ENCODE data around the gene LMAN1. TPM values are rescaled to one million over a fixed set of nuclear protein-coding genes. Genes with fewer than 3 reads are reported as not detected.

LMAN1 gene
- polyA plus RNA-seq, 1 donor from 2014 or later, result 49.8 TPM

- H3K4me2 ChIP-seq (ENCODE audit: low read length), result no peak overlapping the region
- no peaks in the 10 kb centered on the region for H4K20me1 ChIP-seq (ENCODE audit: insufficient read depth)
- no peak overlapping the region for H3K27ac ChIP-seq (ENCODE audit: low read length)
- H2AFZ ChIP-seq (ENCODE audit: low read depth, low read length), result no peak overlapping the region
- H3F3A ChIP-seq (ENCODE audit: insufficient read depth, low read length, poor library complexity, severe bottlenecking), result no peaks in the 10 kb centered on the region
- no peak overlapping the region for H3K9ac ChIP-seq (ENCODE audit: low read length)
- H3K27me3 ChIP-seq (ENCODE audit: insufficient read depth, low read depth, low read length), result no peaks in the 10 kb centered on the region
- no peaks in the 10 kb centered on the region for H3K9me2 ChIP-seq (ENCODE audit: insufficient read depth, low read length)
- no peaks in the 10 kb centered on the region for H3K79me2 ChIP-seq (replicated peaks; ENCODE audit: insufficient read depth, low read length)
- peaks cover 39% of the 10 kb centered on the region for H3K36me3 ChIP-seq (ENCODE audit: insufficient read depth, low read length)
- peaks cover 4% of the 10 kb centered on the region for H3K9me3 ChIP-seq (ENCODE audit: low read length)
- TF ChIP-seq, protein P1, sequence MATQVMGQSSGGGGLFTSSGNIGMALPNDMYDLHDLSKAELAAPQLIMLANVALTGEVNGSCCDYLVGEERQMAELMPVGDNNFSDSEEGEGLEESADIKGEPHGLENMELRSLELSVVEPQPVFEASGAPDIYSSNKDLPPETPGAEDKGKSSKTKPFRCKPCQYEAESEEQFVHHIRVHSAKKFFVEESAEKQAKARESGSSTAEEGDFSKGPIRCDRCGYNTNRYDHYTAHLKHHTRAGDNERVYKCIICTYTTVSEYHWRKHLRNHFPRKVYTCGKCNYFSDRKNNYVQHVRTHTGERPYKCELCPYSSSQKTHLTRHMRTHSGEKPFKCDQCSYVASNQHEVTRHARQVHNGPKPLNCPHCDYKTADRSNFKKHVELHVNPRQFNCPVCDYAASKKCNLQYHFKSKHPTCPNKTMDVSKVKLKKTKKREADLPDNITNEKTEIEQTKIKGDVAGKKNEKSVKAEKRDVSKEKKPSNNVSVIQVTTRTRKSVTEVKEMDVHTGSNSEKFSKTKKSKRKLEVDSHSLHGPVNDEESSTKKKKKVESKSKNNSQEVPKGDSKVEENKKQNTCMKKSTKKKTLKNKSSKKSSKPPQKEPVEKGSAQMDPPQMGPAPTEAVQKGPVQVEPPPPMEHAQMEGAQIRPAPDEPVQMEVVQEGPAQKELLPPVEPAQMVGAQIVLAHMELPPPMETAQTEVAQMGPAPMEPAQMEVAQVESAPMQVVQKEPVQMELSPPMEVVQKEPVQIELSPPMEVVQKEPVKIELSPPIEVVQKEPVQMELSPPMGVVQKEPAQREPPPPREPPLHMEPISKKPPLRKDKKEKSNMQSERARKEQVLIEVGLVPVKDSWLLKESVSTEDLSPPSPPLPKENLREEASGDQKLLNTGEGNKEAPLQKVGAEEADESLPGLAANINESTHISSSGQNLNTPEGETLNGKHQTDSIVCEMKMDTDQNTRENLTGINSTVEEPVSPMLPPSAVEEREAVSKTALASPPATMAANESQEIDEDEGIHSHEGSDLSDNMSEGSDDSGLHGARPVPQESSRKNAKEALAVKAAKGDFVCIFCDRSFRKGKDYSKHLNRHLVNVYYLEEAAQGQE (IDR thresholded peaks at IDR 0.05; ENCODE audit: borderline replicate concordance), result no peak
- TF ChIP-seq SMC3 (conservative IDR thresholded peaks at IDR 0.05; ENCODE audit: poor library complexity) (no peak), EZH2 (IDR thresholded peaks at IDR 0.05; ENCODE audit: borderline replicate concordance, insufficient read depth, low read length, poor library complexity, severe bottlenecking) (no peak), TAF1 (IDR thresholded peaks at IDR 0.05; ENCODE audit: low read depth) (no peak), MXI1 (conservative IDR thresholded peaks at IDR 0.05; ENCODE audit: poor library complexity, severe bottlenecking) (no peak)
- H3K4me3 ChIP-seq (ENCODE audit: low read length), result no peak overlapping the region
Measured at GRCh38 chr18:59343926-59344325, 15.1 kb downstream of the LMAN1 start.

GRCh38 chr18:59340817-59341216, 18.2 kb downstream of the LMAN1 start:
- Histone ChIP-seq H3K36me3 (ENCODE audit: insufficient read depth, low read length) (peaks cover 42% of the 10 kb centered on the region), H3K79me2 (replicated peaks; ENCODE audit: insufficient read depth, low read length) (no peaks in the 10 kb centered on the region), H3K4me3 (ENCODE audit: low read length) (no peak overlapping the region), H3K9me2 (ENCODE audit: insufficient read depth, low read length) (no peaks in the 10 kb centered on the region), H3K4me2 (ENCODE audit: low read length) (no peak overlapping the region), H2AFZ (ENCODE audit: low read depth, low read length) (no peak overlapping the region), H3K27me3 (ENCODE audit: insufficient read depth, low read depth, low read length) (no peaks in the 10 kb centered on the region), H3K9ac (ENCODE audit: low read length) (no peak overlapping the region), H3K27ac (ENCODE audit: low read length) (no peak overlapping the region), H4K20me1 (ENCODE audit: insufficient read depth) (no peaks in the 10 kb centered on the region), H3K9me3 (ENCODE audit: low read length) (peaks cover 4% of the 10 kb centered on the region), H3F3A (ENCODE audit: insufficient read depth, low read length, poor library complexity, severe bottlenecking) (no peaks in the 10 kb centered on the region)
- TF ChIP-seq MXI1 (conservative IDR thresholded peaks at IDR 0.05; ENCODE audit: poor library complexity, severe bottlenecking), result no peak
- TF ChIP-seq SMC3 (conservative IDR thresholded peaks at IDR 0.05; ENCODE audit: poor library complexity), result no peak
- TF ChIP-seq TAF1 (IDR thresholded peaks at IDR 0.05; ENCODE audit: low read depth), result no peak
- TF ChIP-seq RAD21 (conservative IDR thresholded peaks at IDR 0.05), result no peak
- TF ChIP-seq CTCF (IDR thresholded peaks at IDR 0.05; ENCODE audit: poor library complexity, severe bottlenecking), result no peak
- TF ChIP-seq EZH2 (IDR thresholded peaks at IDR 0.05; ENCODE audit: borderline replicate concordance, insufficient read depth, low read length, poor library complexity, severe bottlenecking), result no peak
- no peak for TF ChIP-seq POLR2AphosphoS5 (IDR thresholded peaks at IDR 0.05)

GRCh38 chr18:59340312-59340711, 18.8 kb downstream of the LMAN1 start:
- Histone ChIP-seq H3K4me2 (ENCODE audit: low read length) (no peak overlapping the region), H3K9ac (ENCODE audit: low read length) (no peak overlapping the region), H3K9me3 (ENCODE audit: low read length) (peaks cover 4% of the 10 kb centered on the region), H3K9me2 (ENCODE audit: insufficient read depth, low read length) (no peaks in the 10 kb centered on the region), H4K20me1 (ENCODE audit: insufficient read depth) (no peaks in the 10 kb centered on the region), H3K4me3 (ENCODE audit: low read length) (no peak overlapping the region), H3K27ac (ENCODE audit: low read length) (no peak overlapping the region), H3K36me3 (ENCODE audit: insufficient read depth, low read length) (peaks cover 37% of the 10 kb centered on the region), H2AFZ (ENCODE audit: low read depth, low read length) (no peak overlapping the region), H3K27me3 (ENCODE audit: insufficient read depth, low read depth, low read length) (no peaks in the 10 kb centered on the region), H3K79me2 (replicated peaks; ENCODE audit: insufficient read depth, low read length) (no peaks in the 10 kb centered on the region), H3F3A (ENCODE audit: insufficient read depth, low read length, poor library complexity, severe bottlenecking) (no peaks in the 10 kb centered on the region)
- TF ChIP-seq RAD21 (conservative IDR thresholded peaks at IDR 0.05) (no peak), POLR2AphosphoS5 (IDR thresholded peaks at IDR 0.05) (no peak), CTCF (IDR thresholded peaks at IDR 0.05; ENCODE audit: poor library complexity, severe bottlenecking) (no peak), EZH2 (IDR thresholded peaks at IDR 0.05; ENCODE audit: borderline replicate concordance, insufficient read depth, low read length, poor library complexity, severe bottlenecking) (no peak), MXI1 (conservative IDR thresholded peaks at IDR 0.05; ENCODE audit: poor library complexity, severe bottlenecking) (no peak), EP300 (conservative IDR thresholded peaks at IDR 0.05; ENCODE audit: poor library complexity, severe bottlenecking) (no peak), TAF1 (IDR thresholded peaks at IDR 0.05; ENCODE audit: low read depth) (no peak), SMC3 (conservative IDR thresholded peaks at IDR 0.05; ENCODE audit: poor library complexity) (no peak)
- TF ChIP-seq, protein P1 (IDR thresholded peaks at IDR 0.05; ENCODE audit: borderline replicate concordance), result no peak
